Measurements from ENCODE around the gene PRDM15. TPM values are rescaled to one million over a fixed set of nuclear protein-coding genes. Genes with fewer than 3 reads are reported as not detected.

The PRDM15 gene
- total and polyA plus RNA-seq, 2 donors (not counting 3 experiments of a cell fraction or from before 2014, with no cell fraction given) = 11.8 to 12.9 TPM

DNA sequence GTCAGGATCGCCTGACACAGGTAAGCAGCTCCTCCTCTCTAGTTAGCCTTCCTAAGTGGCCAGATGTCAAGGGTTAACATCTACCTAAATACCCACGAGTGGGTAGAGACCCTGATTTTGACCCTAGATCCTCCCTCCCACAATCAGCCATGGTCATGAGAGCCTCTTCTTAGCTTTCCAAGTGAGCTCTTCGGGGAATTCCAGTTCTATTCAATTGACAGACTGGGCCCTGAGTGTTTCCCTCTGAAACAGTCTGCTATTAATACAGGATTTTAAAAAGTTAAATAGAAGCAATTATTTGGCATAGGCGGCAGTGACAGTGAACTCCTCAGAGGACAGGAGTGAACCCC, 46.6 kb upstream of the PRDM15 start:
- H3K9me3 ChIP-seq (replicated peaks; ENCODE audit: control insufficient read depth, insufficient read depth, low read length) = no peaks in the 10 kb centered on the region
- H4K20me1 ChIP-seq (replicated peaks; ENCODE audit: control insufficient read depth, extremely low read depth, insufficient read depth, low read length) = no peaks in the 10 kb centered on the region
- TF ChIP-seq POLR2AphosphoS5 (IDR thresholded peaks at IDR 0.05; ENCODE audit: insufficient read depth, low read depth, low read length) (no peak), JUN (IDR thresholded peaks at IDR 0.05; ENCODE audit: borderline replicate concordance, insufficient read depth, insufficient read length, low read depth) (no peak), GATA2 (IDR thresholded peaks at IDR 0.05; ENCODE audit: insufficient read depth, insufficient read length, low read depth, low read length) (no peak), FOS (IDR thresholded peaks at IDR 0.05; ENCODE audit: borderline replicate concordance, insufficient read depth, low read length) (no peak), EZH2 (IDR thresholded peaks at IDR 0.05; ENCODE audit: borderline replicate concordance, low read depth, low read length, severe bottlenecking) (no peak), POLR2A (IDR thresholded peaks at IDR 0.05; ENCODE audit: low read depth, low read length) (no peak), MYC (IDR thresholded peaks at IDR 0.05; ENCODE audit: low read depth, low read length) (no peak)
- TF ChIP-seq, protein P1, sequence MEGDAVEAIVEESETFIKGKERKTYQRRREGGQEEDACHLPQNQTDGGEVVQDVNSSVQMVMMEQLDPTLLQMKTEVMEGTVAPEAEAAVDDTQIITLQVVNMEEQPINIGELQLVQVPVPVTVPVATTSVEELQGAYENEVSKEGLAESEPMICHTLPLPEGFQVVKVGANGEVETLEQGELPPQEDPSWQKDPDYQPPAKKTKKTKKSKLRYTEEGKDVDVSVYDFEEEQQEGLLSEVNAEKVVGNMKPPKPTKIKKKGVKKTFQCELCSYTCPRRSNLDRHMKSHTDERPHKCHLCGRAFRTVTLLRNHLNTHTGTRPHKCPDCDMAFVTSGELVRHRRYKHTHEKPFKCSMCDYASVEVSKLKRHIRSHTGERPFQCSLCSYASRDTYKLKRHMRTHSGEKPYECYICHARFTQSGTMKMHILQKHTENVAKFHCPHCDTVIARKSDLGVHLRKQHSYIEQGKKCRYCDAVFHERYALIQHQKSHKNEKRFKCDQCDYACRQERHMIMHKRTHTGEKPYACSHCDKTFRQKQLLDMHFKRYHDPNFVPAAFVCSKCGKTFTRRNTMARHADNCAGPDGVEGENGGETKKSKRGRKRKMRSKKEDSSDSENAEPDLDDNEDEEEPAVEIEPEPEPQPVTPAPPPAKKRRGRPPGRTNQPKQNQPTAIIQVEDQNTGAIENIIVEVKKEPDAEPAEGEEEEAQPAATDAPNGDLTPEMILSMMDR (IDR thresholded peaks at IDR 0.05; ENCODE audit: extremely low read depth in 1 of 2, insufficient read depth in 1 of 2, low read depth in 1 of 2, low read length in 2 of 2) = no peak
- TF ChIP-seq, protein P2, sequence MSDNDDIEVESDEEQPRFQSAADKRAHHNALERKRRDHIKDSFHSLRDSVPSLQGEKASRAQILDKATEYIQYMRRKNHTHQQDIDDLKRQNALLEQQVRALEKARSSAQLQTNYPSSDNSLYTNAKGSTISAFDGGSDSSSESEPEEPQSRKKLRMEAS (IDR thresholded peaks at IDR 0.05; ENCODE audit: insufficient read depth, insufficient read length) = no peak
- H3K4me2 ChIP-seq (ENCODE audit: insufficient read depth, low read length) = peak overlapping the region; percentile 80
- no peaks in the 10 kb centered on the region for H3K27me3 ChIP-seq (ENCODE audit: control insufficient read depth in 2 of 2, insufficient read depth in 2 of 2, low read length in 2 of 2)
- H3K9ac ChIP-seq (replicated peaks; ENCODE audit: extremely low read depth, insufficient read depth, low read length) = peak overlapping the region; percentile 77
- POLR2A ChIA-PET = interaction anchor here (0.7 kb wide), 1 partner anchor 32 kb away, joined by 3 read pairs; no protein-coding TSS in a partner anchor
- no peak for FAIRE-seq
- dilution Hi-C loops (cut with MboI; ENCODE audit: extremely low pct_ligation_motif_present, low sequenced_read_pairs) = no loop called here
- CTCF ChIA-PET = interaction anchor here (0.7 to 2.4 kb wide), 6 partner anchors 14 to 192 kb away, joined by 3 to 14 read pairs (median 6); no protein-coding TSS in a partner anchor
- no peaks in the 10 kb centered on the region for H3K9me1 ChIP-seq (replicated peaks; ENCODE audit: control insufficient read depth, extremely low read depth, insufficient read depth, low read length)
- peaks cover 13% of the 10 kb centered on the region for H3K4me1 ChIP-seq (ENCODE audit: control insufficient read depth, extremely low read depth, insufficient read depth, low read length)
- BruUV-seq (replicated peaks) = no TSS peak
- no peak for DNase-seq (ENCODE audit: low read depth, low spot score)
- no peak overlapping the region for H3K4me3 ChIP-seq (replicated peaks in 1 of 3; ENCODE audit: insufficient read depth in 1 of 3, low read depth in 1 of 3, low read length in 3 of 3)
- H3K79me2 ChIP-seq (ENCODE audit: control insufficient read depth, insufficient read depth, low read length) = peaks cover 14% of the 10 kb centered on the region
- no peak overlapping the region for H2AFZ ChIP-seq (ENCODE audit: low read depth, low read length)
- intact Hi-C loops (cut with micrococcal nuclease) = no loop called here
- peak overlapping the region; percentile 62 for H3K27ac ChIP-seq (ENCODE audit: insufficient read depth, low read depth, low read length)
- no peaks in the 10 kb centered on the region for H3K36me3 ChIP-seq (ENCODE audit: control insufficient read depth in 2 of 2, extremely low read depth in 1 of 2, insufficient read depth in 2 of 2, low read length in 2 of 2)
